HepG2 (cell line): ENCODE measurements around the gene ETV2. TPM values are rescaled to one million over a fixed set of nuclear protein-coding genes. Genes with fewer than 3 reads are reported as not detected.
A peak's percentile ranks its signal among the peaks of the same experiment; 100 is the strongest.

ENCODE experiments used
- ASH2L ChIP-seq: fragments of 300-600, 200-600 bp; sonication (generic); IDR thresholded peaks from 2 replicates; pipeline ENCODE4 v1.7.0; 2017; ENCODE audit warnings: low read depth, mild to moderate bottlenecking, moderate library complexity, mixed read lengths, low read length; ENCODE audit not compliant: insufficient read length
- BRCA1 ChIP-seq: sonication (generic); formaldehyde crosslinking; IDR thresholded peaks from 2 replicates; pipeline ENCODE4 v1.4.0; 2020; ENCODE audit warnings: missing genetic modification reagents
- CAMTA2 ChIP-seq: sonication (generic); formaldehyde crosslinking; IDR thresholded peaks from 2 replicates; pipeline ENCODE4 v1.4.0; 2020; ENCODE audit warnings: mild to moderate bottlenecking, missing genetic modification reagents, borderline replicate concordance
- FIP1L1 ChIP-seq: fragments of 200-400 bp; formaldehyde crosslinking; IDR thresholded peaks from 2 replicates; pipeline ENCODE4 v1.6.1; 2018; ENCODE audit warnings: low read depth, mild to moderate bottlenecking, low read length, moderate library complexity, borderline replicate concordance; ENCODE audit not compliant: insufficient read depth
- FOXC1 ChIP-seq: sonication (generic); formaldehyde crosslinking; IDR thresholded peaks from 2 replicates; pipeline ENCODE4 v1.8.0; 2022; ENCODE audit warnings: mild to moderate bottlenecking, missing genetic modification reagents, borderline replicate concordance
- HOXD1 ChIP-seq: sonication (generic); formaldehyde crosslinking; IDR thresholded peaks from 2 replicates; pipeline ENCODE4 v1.5.0; 2020; ENCODE audit warnings: missing genetic modification reagents
- KMT2A ChIP-seq: sonication (generic); formaldehyde crosslinking; IDR thresholded peaks from 2 replicates; pipeline ENCODE4 v1.4.0; 2020; ENCODE audit warnings: missing genetic modification reagents
- LRRFIP1 ChIP-seq: sonication (generic); formaldehyde crosslinking; conservative IDR thresholded peaks from 2 replicates; pipeline ENCODE4 v1.4.0; 2020; ENCODE audit warnings: missing genetic modification reagents
- MBNL3 ChIP-seq: fragments of 250-450 bp; sonication (Bioruptor Pico); conservative IDR thresholded peaks from 2 replicates; pipeline ENCODE4 v1.8.0; 2022; ENCODE audit warnings: mild to moderate bottlenecking, inconsistent platforms
- NCOA5 ChIP-seq: sonication (generic); formaldehyde crosslinking; IDR thresholded peaks from 2 replicates; pipeline ENCODE4 v1.4.0; 2020; ENCODE audit warnings: missing genetic modification reagents
- NFE2 ChIP-seq: sonication (generic); formaldehyde crosslinking; IDR thresholded peaks from 2 replicates; pipeline ENCODE4 v1.4.0; 2020; ENCODE audit warnings: missing genetic modification reagents
- NFKB2 ChIP-seq: sonication (generic); formaldehyde crosslinking; IDR thresholded peaks from 2 replicates; pipeline ENCODE4 v1.4.0; 2020; ENCODE audit warnings: missing genetic modification reagents, borderline replicate concordance
- NR3C1 ChIP-seq: sonication (generic); formaldehyde crosslinking; IDR thresholded peaks from 2 replicates; pipeline ENCODE4 v1.4.0; 2020; ENCODE audit warnings: missing genetic modification reagents
- REL ChIP-seq: sonication (generic); formaldehyde crosslinking; conservative IDR thresholded peaks from 2 replicates; pipeline ENCODE4 v1.8.0; 2022; ENCODE audit warnings: mild to moderate bottlenecking, missing genetic modification reagents, moderate library complexity
- RFXAP ChIP-seq: sonication (generic); formaldehyde crosslinking; IDR thresholded peaks from 2 replicates; pipeline ENCODE4 v1.4.0; 2020; ENCODE audit warnings: missing genetic modification reagents, borderline replicate concordance
- RXRA ChIP-seq: sonication (generic); formaldehyde crosslinking; IDR thresholded peaks from 2 replicates; pipeline ENCODE4 v1.5.1; 2020; ENCODE audit warnings: missing genetic modification reagents
- SCMH1 ChIP-seq: sonication (generic); formaldehyde crosslinking; IDR thresholded peaks from 2 replicates; pipeline ENCODE4 v1.9.0; 2021; ENCODE audit warnings: missing genetic modification reagents, mild to moderate bottlenecking, borderline replicate concordance
- SKI ChIP-seq: fragments of 450-650 bp; IDR thresholded peaks from one replicate; pipeline ENCODE4 v1.6.1; 2018; ENCODE audit warnings: mild to moderate bottlenecking; ENCODE audit not compliant: partially characterized antibody
- SUZ12 ChIP-seq: fragments of 150-350 bp; IDR thresholded peaks from 2 replicates; pipeline ENCODE4 v1.6.1; 2014; ENCODE audit warnings: low read depth, low read length
- SYNCRIP ChIP-seq: fragments of 200-400 bp; formaldehyde crosslinking; IDR thresholded peaks from 2 replicates; pipeline ENCODE4 v1.6.1; 2018; ENCODE audit warnings: mild to moderate bottlenecking, low read depth, low read length; ENCODE audit not compliant: insufficient read depth
- TAF15 ChIP-seq: fragments of 200-400 bp; formaldehyde crosslinking; IDR thresholded peaks from one replicate; pipeline ENCODE4 v1.6.1; 2018; ENCODE audit warnings: mild to moderate bottlenecking, low read depth, low read length; ENCODE audit not compliant: poor library complexity, severe bottlenecking
- TCF7 ChIP-seq: sonication (generic); IDR thresholded peaks from 2 replicates; pipeline ENCODE4 v1.6.1; 2016; ENCODE audit warnings: antibody characterized with exemption, low read depth
- TGIF2 ChIP-seq: IDR thresholded peaks from 2 replicates; pipeline ENCODE4 v1.6.1; 2016; ENCODE audit warnings: control low read depth, missing compliant biosample characterization
- ZEB1 ChIP-seq: IDR thresholded peaks from 2 replicates; pipeline ENCODE4 v1.6.1; 2012; ENCODE audit warnings: mild to moderate bottlenecking, low read depth, inconsistent platforms; ENCODE audit not compliant: insufficient replicate concordance
- ZFAT ChIP-seq: sonication (generic); formaldehyde crosslinking; conservative IDR thresholded peaks from 2 replicates; pipeline ENCODE4 v1.8.1; 2023; ENCODE audit warnings: missing genetic modification reagents, inconsistent platforms
- ZFP36L2 ChIP-seq: sonication (generic); formaldehyde crosslinking; IDR thresholded peaks from 2 replicates; pipeline ENCODE4 v1.4.0; 2020; ENCODE audit warnings: missing genetic modification reagents
- ZFP41 ChIP-seq: sonication (generic); formaldehyde crosslinking; IDR thresholded peaks from 2 replicates; pipeline ENCODE4 v1.4.0; 2020; ENCODE audit warnings: mild to moderate bottlenecking, missing genetic modification reagents, borderline replicate concordance
- ZMAT3 ChIP-seq: sonication (generic); formaldehyde crosslinking; conservative IDR thresholded peaks from 2 replicates; pipeline ENCODE4 v1.7.0; 2021; ENCODE audit warnings: missing genetic modification reagents
- ZNF550 ChIP-seq: sonication (generic); formaldehyde crosslinking; IDR thresholded peaks from 2 replicates; pipeline ENCODE4 v1.4.0; 2020; ENCODE audit warnings: mild to moderate bottlenecking, missing genetic modification reagents, borderline replicate concordance
- ZNF75D ChIP-seq: sonication (generic); formaldehyde crosslinking; IDR thresholded peaks from 2 replicates; pipeline ENCODE4 v1.8.1; 2023; ENCODE audit warnings: missing genetic modification reagents, mild to moderate bottlenecking, borderline replicate concordance
- polyA plus RNA-seq, 8 experiments: library from polyadenylated mRNA; depleted of rRNA in 3 of 8; stranded (reverse) in 7 of 8; unstranded in 1 of 8; fragments of >200 nt; fragmentation: Illumina TruSeq in 4 of 8; extraction: Trizol in 4 of 8; gene quantifications; 2 replicates each; pipeline versions ENCODE4 v1.2.1 to v1.2.3, GENCODE V29; 2011 to 2016; ENCODE audit warnings: low read depth in 4 of 8, missing spikeins in 1 of 8, mixed read lengths in 1 of 8; ENCODE audit not compliant: insufficient read depth in 1 of 8
- total RNA-seq, 5 experiments: library from RNA; depleted of rRNA; stranded (reverse); fragments of >200 nt; fragmentation: Illumina TruSeq; extraction: Trizol; gene quantifications; 2 replicates each; pipeline ENCODE4 v1.2.3, GENCODE V29; 2016; ENCODE audit warnings: low read depth in 1 of 5

ETV2 gene
- total and polyA plus RNA-seq, 2 of the 13 experiments (the other 11 are each of a cell fraction or from before 2014, with no cell fraction given), result 0.07 to 0.20 TPM

- TF ChIP-seq NFKB2 (CRISPR knock-in tag) (peak; percentile 71; the same call in 1 of the 2 replicates), REL (CRISPR knock-in tag) (peak; percentile 62; the same call in 1 of the 2 replicates), FOXC1 (peak; percentile 38; the same call in 1 of the 2 replicates), HOXD1 (CRISPR knock-in tag) (peak; percentile 68; the same call in 1 of the 2 replicates), SUZ12 (no peak), NFE2 (no peak), BRCA1 (no peak), ASH2L (peak; percentile 67), SCMH1 (no peak), TAF15 (peak; percentile 46), ZNF75D (no peak), KMT2A (peak; percentile 77), ZMAT3 (no peak), NCOA5 (CRISPR knock-in tag) (no peak), RFXAP (CRISPR knock-in tag) (peak; percentile 79), MBNL3 (CRISPR knock-in tag) (no peak), NR3C1 (CRISPR knock-in tag) (no peak), TGIF2 (CRISPR knock-in tag) (no peak), TCF7 (no peak), CAMTA2 (no peak; the same call in 1 of the 2 replicates), ZEB1 (peak; percentile 57), SYNCRIP (no peak), LRRFIP1 (CRISPR knock-in tag) (no peak), ZNF550 (CRISPR knock-in tag) (no peak), FIP1L1 (no peak), SKI (peak; percentile 50), ZFP41 (no peak), ZFAT (CRISPR knock-in tag) (no peak), ZFP36L2 (CRISPR knock-in tag) (no peak), RXRA (CRISPR knock-in tag) (peak; percentile 15; the same call in 1 of the 2 replicates)
Observed at GRCh38 chr19:35643255-35644205, 2.0 kb downstream of the ETV2 start (continued).
